KMS-11 (cell line): Measurements from ENCODE around the gene SELENOF.

Source experiments
- H2AFZ ChIP-seq: fragments of 200-600 bp; sonication (generic); 2 replicates; pipeline ENCODE4 v1.6.1; 2016; ENCODE audit warnings: antibody characterized with exemption, mixed run types, low read depth
- H3K27ac ChIP-seq: fragments of 200-600 bp; sonication (generic); 2 replicates; pipeline ENCODE4 v1.6.1; 2016; ENCODE audit warnings: mild to moderate bottlenecking, mixed run types
- H3K27me3 ChIP-seq: fragments of 200-600 bp; sonication (generic); 2 replicates; pipeline ENCODE4 v1.6.1; 2017; ENCODE audit warnings: mild to moderate bottlenecking, low read depth, mixed run types, moderate library complexity; ENCODE audit not compliant: insufficient read depth
- H3K36me3 ChIP-seq: fragments of 200-600 bp; sonication (generic); 2 replicates; pipeline ENCODE4 v1.6.1; 2017; ENCODE audit warnings: mild to moderate bottlenecking, mixed run types; ENCODE audit not compliant: insufficient read depth
- H3K4me1 ChIP-seq: fragments of 200-600 bp; sonication (generic); 2 replicates; pipeline ENCODE4 v1.6.1; 2016; ENCODE audit warnings: mild to moderate bottlenecking, low read depth, mixed run types; ENCODE audit not compliant: poor library complexity, severe bottlenecking
- H3K4me2 ChIP-seq: fragments of 200-600 bp; sonication (generic); 2 replicates; pipeline ENCODE4 v1.7.0; 2016; ENCODE audit warnings: mild to moderate bottlenecking, mixed run types
- H3K4me3 ChIP-seq: fragments of 200-600 bp; sonication (generic); IDR thresholded peaks from 2 replicates; pipeline ENCODE4 v1.6.1; 2017; ENCODE audit warnings: low read depth, low read length, mixed read lengths; ENCODE audit not compliant: insufficient read depth
- H3K79me2 ChIP-seq: fragments of 200-600 bp; sonication (generic); 2 replicates; pipeline ENCODE4 v1.6.1; 2016; ENCODE audit warnings: low read depth, mixed run types; ENCODE audit not compliant: insufficient read depth
- H3K9ac ChIP-seq: fragments of 200-600 bp; sonication (generic); 2 replicates; pipeline ENCODE4 v1.6.1; 2016; ENCODE audit warnings: mild to moderate bottlenecking, mixed run types
- H4K20me1 ChIP-seq: fragments of 200-600 bp; sonication (generic); 2 replicates; pipeline ENCODE4 v1.6.1; 2016; ENCODE audit warnings: mild to moderate bottlenecking, mixed run types; ENCODE audit not compliant: insufficient read depth
- TF ChIP-seq, protein P1 (sequence below): fragments of 200-600 bp; sonication (generic); conservative IDR thresholded peaks from 2 replicates; pipeline ENCODE4 v1.6.1; 2017; ENCODE audit warnings: low read depth, mild to moderate bottlenecking, antibody characterized with exemption, low read length, moderate library complexity, mixed read lengths

SELENOF gene

DNA sequence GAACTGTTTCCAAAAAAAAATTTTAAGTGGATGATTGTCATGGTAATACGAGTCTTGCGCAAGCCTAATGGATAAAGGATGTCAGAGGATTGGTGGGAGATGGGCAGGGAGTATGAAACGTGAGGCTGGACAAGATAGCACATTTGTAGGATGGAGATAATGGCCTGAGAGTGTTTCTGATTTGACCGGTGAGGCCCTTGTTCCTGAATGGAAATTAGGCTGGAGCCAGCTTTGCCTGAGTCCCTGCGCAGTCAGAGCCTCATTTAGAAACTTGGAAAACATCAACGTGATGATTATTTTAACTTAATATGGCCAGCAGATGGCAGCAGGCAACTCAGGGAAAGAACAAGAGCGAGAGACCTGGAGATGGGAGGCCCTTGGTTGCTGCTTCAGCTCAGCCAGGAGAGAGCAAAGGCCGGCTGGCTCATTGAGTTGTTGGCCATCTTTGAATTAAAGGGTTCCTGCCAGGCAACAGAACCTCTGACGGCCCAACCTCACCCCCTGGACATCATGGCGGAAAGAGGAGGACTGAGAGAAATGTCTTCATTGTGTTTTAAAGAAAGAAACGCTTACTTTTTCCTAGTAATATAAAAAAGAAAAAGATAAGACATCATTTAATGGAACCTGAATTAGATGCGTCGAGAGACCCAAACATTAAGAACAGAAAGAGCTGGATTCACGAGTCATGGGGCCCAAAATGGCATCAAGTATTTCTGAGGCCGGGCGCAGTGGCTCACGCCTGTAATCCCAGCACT lies 80.3 kb downstream of the SELENOF start:
- H2AFZ ChIP-seq: no peak overlapping the region
- no peak overlapping the region for H3K4me2 ChIP-seq
- no peak overlapping the region for H3K27ac ChIP-seq
- no peaks in the 10 kb centered on the region for H3K79me2 ChIP-seq
- H3K36me3 ChIP-seq: no peaks in the 10 kb centered on the region
- H3K9ac ChIP-seq: no peak overlapping the region
- TF ChIP-seq, protein P1, sequence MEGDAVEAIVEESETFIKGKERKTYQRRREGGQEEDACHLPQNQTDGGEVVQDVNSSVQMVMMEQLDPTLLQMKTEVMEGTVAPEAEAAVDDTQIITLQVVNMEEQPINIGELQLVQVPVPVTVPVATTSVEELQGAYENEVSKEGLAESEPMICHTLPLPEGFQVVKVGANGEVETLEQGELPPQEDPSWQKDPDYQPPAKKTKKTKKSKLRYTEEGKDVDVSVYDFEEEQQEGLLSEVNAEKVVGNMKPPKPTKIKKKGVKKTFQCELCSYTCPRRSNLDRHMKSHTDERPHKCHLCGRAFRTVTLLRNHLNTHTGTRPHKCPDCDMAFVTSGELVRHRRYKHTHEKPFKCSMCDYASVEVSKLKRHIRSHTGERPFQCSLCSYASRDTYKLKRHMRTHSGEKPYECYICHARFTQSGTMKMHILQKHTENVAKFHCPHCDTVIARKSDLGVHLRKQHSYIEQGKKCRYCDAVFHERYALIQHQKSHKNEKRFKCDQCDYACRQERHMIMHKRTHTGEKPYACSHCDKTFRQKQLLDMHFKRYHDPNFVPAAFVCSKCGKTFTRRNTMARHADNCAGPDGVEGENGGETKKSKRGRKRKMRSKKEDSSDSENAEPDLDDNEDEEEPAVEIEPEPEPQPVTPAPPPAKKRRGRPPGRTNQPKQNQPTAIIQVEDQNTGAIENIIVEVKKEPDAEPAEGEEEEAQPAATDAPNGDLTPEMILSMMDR: peak; percentile 56
- no peaks in the 10 kb centered on the region for H3K27me3 ChIP-seq
- no peaks in the 10 kb centered on the region for H4K20me1 ChIP-seq
- no peaks in the 10 kb centered on the region for H3K4me1 ChIP-seq
- H3K4me3 ChIP-seq: no peak overlapping the region

DNA sequence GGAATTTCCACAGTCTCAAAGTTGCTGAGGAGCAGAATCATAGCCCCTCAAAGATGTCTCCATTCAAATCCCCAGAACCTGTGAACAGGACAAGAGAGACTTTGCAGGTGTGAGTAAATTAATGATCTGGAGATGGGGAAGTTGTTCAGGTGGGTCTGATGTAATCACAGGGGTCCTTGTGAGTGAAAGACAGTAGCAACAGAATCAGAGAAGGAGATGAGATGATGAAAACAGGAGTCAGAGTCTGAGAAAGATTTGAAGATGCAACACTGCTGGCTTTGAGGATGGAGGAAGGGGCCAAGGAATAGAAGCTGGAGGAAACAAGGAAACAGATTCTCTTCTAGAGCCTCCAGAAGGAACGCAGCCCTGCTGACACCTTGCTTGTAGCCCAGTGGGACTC lies 81.5 kb downstream of the SELENOF start:
- H3K4me3 ChIP-seq: no peak overlapping the region
- TF ChIP-seq, protein P1: no peak
- H3K9ac ChIP-seq: no peak overlapping the region
- no peak overlapping the region for H2AFZ ChIP-seq
- H3K36me3 ChIP-seq: no peaks in the 10 kb centered on the region
- H3K27me3 ChIP-seq: no peaks in the 10 kb centered on the region
- H3K79me2 ChIP-seq: no peaks in the 10 kb centered on the region
- no peaks in the 10 kb centered on the region for H4K20me1 ChIP-seq
- no peak overlapping the region for H3K4me2 ChIP-seq
- H3K4me1 ChIP-seq: no peaks in the 10 kb centered on the region
- H3K27ac ChIP-seq: no peak overlapping the region

DNA sequence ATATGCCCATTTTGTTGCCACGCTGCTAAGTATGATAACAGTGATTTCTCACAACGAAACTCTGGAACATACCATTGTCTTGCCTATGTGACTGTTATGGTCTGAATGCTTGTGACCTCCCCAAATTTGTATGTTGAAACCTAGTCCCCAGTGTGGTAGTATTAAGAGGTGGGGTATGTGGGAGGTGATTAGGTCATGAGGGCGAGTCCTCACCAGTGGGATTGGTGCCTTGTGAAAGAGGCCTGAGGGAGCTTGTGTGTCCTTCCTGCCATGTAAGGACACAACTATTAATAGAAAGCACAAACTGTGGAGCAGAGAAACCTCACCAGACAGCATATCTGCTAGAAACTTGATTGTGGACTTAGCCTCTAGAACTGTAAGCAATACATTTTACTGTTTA lies 84.6 kb downstream of the SELENOF start:
- Histone ChIP-seq H3K4me2 (no peak overlapping the region), H3K79me2 (no peaks in the 10 kb centered on the region), H3K36me3 (no peaks in the 10 kb centered on the region), H3K4me3 (no peak overlapping the region), H3K27me3 (no peaks in the 10 kb centered on the region), H2AFZ (no peak overlapping the region), H3K27ac (no peak overlapping the region), H3K9ac (no peak overlapping the region), H4K20me1 (no peaks in the 10 kb centered on the region), H3K4me1 (no peaks in the 10 kb centered on the region)
- TF ChIP-seq, protein P1: no peak

DNA sequence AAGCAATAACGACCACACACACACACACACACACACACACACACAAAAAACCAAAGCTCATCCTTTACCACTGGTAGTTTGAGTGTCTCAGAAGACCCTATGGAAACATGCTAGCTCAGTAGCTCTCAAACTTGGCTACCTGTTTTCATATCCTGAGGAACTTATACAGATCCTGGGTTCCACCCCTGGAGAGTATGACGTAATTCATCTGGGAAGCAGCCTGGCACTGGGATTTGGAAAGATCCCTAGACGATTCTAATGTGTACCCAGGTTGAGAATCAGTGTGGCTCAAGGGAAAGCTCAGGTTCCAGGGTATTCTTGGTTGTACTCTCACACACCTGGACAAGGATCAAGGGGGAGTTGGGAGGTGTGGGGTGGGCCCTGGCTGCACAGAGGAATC lies 85.9 kb downstream of the SELENOF start:
- no peak overlapping the region for H3K4me3 ChIP-seq
- no peaks in the 10 kb centered on the region for H4K20me1 ChIP-seq
- no peaks in the 10 kb centered on the region for H3K36me3 ChIP-seq
- no peak overlapping the region for H2AFZ ChIP-seq
- no peak overlapping the region for H3K27ac ChIP-seq
- no peaks in the 10 kb centered on the region for H3K4me1 ChIP-seq
- H3K4me2 ChIP-seq: no peak overlapping the region
- no peaks in the 10 kb centered on the region for H3K79me2 ChIP-seq
- H3K27me3 ChIP-seq: no peaks in the 10 kb centered on the region
- TF ChIP-seq, protein P1: no peak
- no peak overlapping the region for H3K9ac ChIP-seq
